Stomach (tissue), 9 donors: ENCODE results near the gene FAAP20. TPM values are rescaled to one million over a fixed set of nuclear protein-coding genes. Genes with fewer than 3 reads are reported as not detected.

ENCODE experiments used
- DNase-seq, 2 donors: peaks; one replicate each; pipeline versions ENCODE4 v3.0.0 to v3.0.0-alpha.2; 2013 to 2019
- H3K27ac ChIP-seq, 5 donors: fragments of 200-600 bp in 4 of 5; sonication (generic) in 4 of 5; one replicate each; pipeline ENCODE4 v1.5.1; 2013 to 2019; ENCODE audit warnings: mild to moderate bottlenecking in 1 of 5, moderate library complexity in 1 of 5
- H3K27me3 ChIP-seq, 3 donors: fragments of 200-600 bp; sonication (generic); one replicate each; pipeline ENCODE4 v1.5.1; 2017 to 2019; ENCODE audit warnings: mixed run types in 1 of 3
- H3K36me3 ChIP-seq, 4 donors: fragments of 200-600 bp; sonication (generic); 1 replicate in 3 of 4; 2 replicates in 1 of 4; pipeline ENCODE4 v1.5.1; 2016 to 2019
- H3K4me1 ChIP-seq, 4 donors: fragments of 200-600 bp; sonication (generic); one replicate each; pipeline ENCODE4 v1.5.1; 2016 to 2019
- H3K4me3 ChIP-seq, 4 donors: fragments of 200-600 bp; sonication (generic) in 3 of 4; one replicate each; pipeline ENCODE4 v1.5.1; 2016 to 2019; ENCODE audit warnings: mild to moderate bottlenecking in 1 of 4
- H3K9me3 ChIP-seq, 4 donors: fragments of 200-600 bp; sonication (generic); one replicate each; pipeline ENCODE4 v1.5.1; 2016 to 2019
- CTCF ChIP-seq, 7 experiments: fragments of 450-650 bp in 4 of 7; fragments of 200-600 bp in 3 of 7; sonication (generic) in 3 of 7; IDR thresholded peaks; one replicate each; pipeline ENCODE4 v1.5.1; 2016 to 2019; ENCODE audit warnings: antibody characterized with exemption in 7 of 7, control low read depth in 2 of 7, mild to moderate bottlenecking in 1 of 7
- EP300 ChIP-seq: sonication (generic); formaldehyde crosslinking; IDR thresholded peaks from one replicate; pipeline ENCODE4 v1.6.1; 2017; ENCODE audit warnings: antibody characterized with exemption
- POLR2A ChIP-seq, 4 donors: fragments of 450-650 bp; IDR thresholded peaks; one replicate each; pipeline ENCODE4 v1.6.1; 2016; ENCODE audit warnings: antibody characterized with exemption in 4 of 4, control low read depth in 2 of 4, mild to moderate bottlenecking in 1 of 4, moderate library complexity in 1 of 4
- POLR2AphosphoS5 ChIP-seq, 3 donors: sonication (generic); formaldehyde crosslinking; IDR thresholded peaks; one replicate each; pipeline ENCODE4 v1.6.1; 2016; ENCODE audit warnings: antibody characterized with exemption in 3 of 3
- WGBS, 5 donors: extraction: QIAGEN DNeasy Blood & Tissue Kit in 3 of 5; methylation state at CpG; one replicate each; pipeline versions ENCODE4 v1.1.5 to v1.1.7; 2013 to 2018; 5-methylcytosine and 5-hydroxymethylcytosine counted together
- intact Hi-C: fragments of 100-400 bp; cut with DNase I; formaldehyde crosslinking; loops from one replicate; pipeline ENCODE4 v1.15.1; 2023; ENCODE audit warnings: low total_unique reads
- polyA plus RNA-seq, 3 donors: library from polyadenylated mRNA; stranded (reverse); fragments of 200-250 nt; gene quantifications; one replicate each; pipeline ENCODE4 v1.2.3, GENCODE V29; 2013
- total RNA-seq, 5 donors: library from RNA; depleted of rRNA; stranded (reverse); fragments of >200 nt; gene quantifications; one replicate each; pipeline versions ENCODE4 v1.1.0 to v1.2.3, GENCODE V29; 2014 to 2016
- donor health status: healthy with polysubstance abuse.
- donor health status: Bipolar disorder and iron deficiency.
- donor health status: healthy.

Gene FAAP20
- total and polyA plus RNA-seq, 8 donors, result 8.2 to 170 (median 67.1) TPM

- DNase-seq, result no peak
- 90 to 98% (median 93%) methylated on average over 11 to 14 of the region's 14 CpGs for WGBS, 5 donors
- H3K27me3 ChIP-seq, result no peaks in the 10 kb centered on the region
- TF ChIP-seq EP300 (no peak), POLR2AphosphoS5 (IDR thresholded peaks at IDR 0.05) (no peak), POLR2A (IDR thresholded peaks at IDR 0.05) (no peak), CTCF (IDR thresholded peaks at IDR 0.05) (no peak)
- H3K9me3 ChIP-seq, result no peaks in the 10 kb centered on the region
- H3K4me1 ChIP-seq, result peaks cover 46 to 66% (median 61%) of the 10 kb centered on the region in 4 donors
- no peak overlapping the region for H3K27ac ChIP-seq
- intact Hi-C loops, result loop anchor here (10.0 kb wide), 1 partner anchor 104 kb away; no protein-coding TSS in a partner anchor
- H3K4me3 ChIP-seq, result no peak overlapping the region
- H3K36me3 ChIP-seq, result no peaks in the 10 kb centered on the region
Measured at GRCh38 chr1:2201062-2201461, 6.5 kb upstream of the FAAP20 start.

- intact Hi-C loops, result loop anchor here (10.0 kb wide), 1 partner anchor 104 kb away; no protein-coding TSS in a partner anchor
- peak overlapping the region in 3 of 5 donors; percentile 4 to 81 (median 16) for H3K27ac ChIP-seq
- no peaks in the 10 kb centered on the region for H3K27me3 ChIP-seq
- H3K4me1 ChIP-seq, result peaks cover 46 to 66% (median 61%) of the 10 kb centered on the region in 4 donors
- no peak for TF ChIP-seq CTCF (IDR thresholded peaks at IDR 0.05)
- 63 to 83% (median 71%) methylated on average over 19 to 21 of the region's 21 CpGs for WGBS, 5 donors
- H3K36me3 ChIP-seq, result no peaks in the 10 kb centered on the region
- peak overlapping the region in 1 of 4 donors; percentile 37 for H3K4me3 ChIP-seq
- H3K9me3 ChIP-seq, result no peaks in the 10 kb centered on the region
- no peak for DNase-seq
Measured at GRCh38 chr1:2200308-2200943, 5.9 kb upstream of the FAAP20 start.

GRCh38 chr1:2199042-2199810 is 4.7 kb upstream of the FAAP20 start:
- 1 to 9% (median 6%) methylated on average over 19 to 24 of the region's 24 CpGs for WGBS, 5 donors
- peak; percentile 88 to 97 for DNase-seq
- no peaks in the 10 kb centered on the region for H3K36me3 ChIP-seq

GRCh38 chr1:2198571-2198970 is 4.0 kb upstream of the FAAP20 start:
- WGBS, 5 donors, result 39 to 51% (median 43%) methylated on average over 7 to 11 of the region's 11 CpGs

More at GRCh38 chr1:2199042-2199810, 4.7 kb upstream of the FAAP20 start:
- intact Hi-C loops, result loop anchor here (5.0 kb wide), 1 partner anchor 183 kb away; no protein-coding TSS in a partner anchor
- peak overlapping the region; percentile 81 to 98 (median 91) for H3K27ac ChIP-seq
- peaks cover 44 to 65% (median 60%) of the 10 kb centered on the region in 4 donors for H3K4me1 ChIP-seq
- peak overlapping the region; percentile 37 to 50 (median 44) for H3K4me3 ChIP-seq
- H3K27me3 ChIP-seq, result no peaks in the 10 kb centered on the region
- no peak for TF ChIP-seq EP300
- TF ChIP-seq POLR2A (IDR thresholded peaks at IDR 0.05), result peak in 1 of 4 donors; percentile 57
- peak; percentile 48 to 90 (median 81) for TF ChIP-seq POLR2AphosphoS5 (IDR thresholded peaks at IDR 0.05)
- H3K9me3 ChIP-seq, result no peaks in the 10 kb centered on the region

More at GRCh38 chr1:2198571-2198970, 4.0 kb upstream of the FAAP20 start:
- H3K27ac ChIP-seq, result peak overlapping the region; percentile 81 to 98 (median 91)
- H3K4me1 ChIP-seq, result peaks cover 43 to 65% (median 59%) of the 10 kb centered on the region in 4 donors
- peak in 1 of 2 donors; percentile 86 for DNase-seq
- no peaks in the 10 kb centered on the region for H3K27me3 ChIP-seq
- H3K36me3 ChIP-seq, result no peaks in the 10 kb centered on the region
- intact Hi-C loops, result loop anchor here (5.0 kb wide), 1 partner anchor 184 kb away; no protein-coding TSS in a partner anchor
- TF ChIP-seq CTCF (IDR thresholded peaks at IDR 0.05) (no peak), POLR2AphosphoS5 (IDR thresholded peaks at IDR 0.05) (peak in 2 of 3 donors; percentile 29 to 54)
- peak overlapping the region in 2 of 4 donors; percentile 49 to 50 for H3K4me3 ChIP-seq
- H3K9me3 ChIP-seq, result no peaks in the 10 kb centered on the region
